ENCODE data around the gene GSTA2.

DNA sequence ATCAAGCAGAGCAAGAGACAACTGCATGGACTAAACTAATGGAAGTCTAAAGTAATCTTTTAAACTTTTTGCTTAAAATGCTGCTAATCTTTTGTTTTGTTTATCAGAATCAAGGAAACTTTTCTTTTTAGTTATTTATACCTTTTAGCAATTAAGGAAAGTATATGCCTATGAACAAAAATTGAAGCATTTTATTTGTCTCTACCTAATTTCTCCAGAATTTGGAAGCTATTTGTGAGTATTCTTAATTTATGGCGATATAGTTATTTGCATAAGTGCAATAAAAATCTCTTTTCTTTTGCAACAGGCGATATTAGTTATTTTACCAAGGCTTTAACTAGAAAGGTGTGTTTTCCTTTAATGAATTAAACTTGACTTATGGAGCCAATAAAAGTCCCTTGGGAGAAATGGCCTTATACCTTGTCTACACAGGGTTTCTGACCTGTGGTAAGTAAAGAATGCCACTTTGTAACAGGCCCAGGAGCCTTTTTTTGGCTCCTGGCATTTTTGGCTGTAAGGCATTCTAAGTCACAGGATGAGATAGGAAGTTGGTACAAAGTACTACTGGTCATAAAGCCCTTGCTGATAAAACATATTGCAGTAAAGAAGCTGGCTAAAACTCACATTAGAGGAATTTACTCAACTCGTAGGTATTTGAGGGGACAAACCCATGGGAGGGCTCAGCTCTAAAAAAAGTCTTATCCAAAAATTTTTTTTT is 55.2 kb downstream of the GSTA2 start:
- TF ChIP-seq, protein P1, sequence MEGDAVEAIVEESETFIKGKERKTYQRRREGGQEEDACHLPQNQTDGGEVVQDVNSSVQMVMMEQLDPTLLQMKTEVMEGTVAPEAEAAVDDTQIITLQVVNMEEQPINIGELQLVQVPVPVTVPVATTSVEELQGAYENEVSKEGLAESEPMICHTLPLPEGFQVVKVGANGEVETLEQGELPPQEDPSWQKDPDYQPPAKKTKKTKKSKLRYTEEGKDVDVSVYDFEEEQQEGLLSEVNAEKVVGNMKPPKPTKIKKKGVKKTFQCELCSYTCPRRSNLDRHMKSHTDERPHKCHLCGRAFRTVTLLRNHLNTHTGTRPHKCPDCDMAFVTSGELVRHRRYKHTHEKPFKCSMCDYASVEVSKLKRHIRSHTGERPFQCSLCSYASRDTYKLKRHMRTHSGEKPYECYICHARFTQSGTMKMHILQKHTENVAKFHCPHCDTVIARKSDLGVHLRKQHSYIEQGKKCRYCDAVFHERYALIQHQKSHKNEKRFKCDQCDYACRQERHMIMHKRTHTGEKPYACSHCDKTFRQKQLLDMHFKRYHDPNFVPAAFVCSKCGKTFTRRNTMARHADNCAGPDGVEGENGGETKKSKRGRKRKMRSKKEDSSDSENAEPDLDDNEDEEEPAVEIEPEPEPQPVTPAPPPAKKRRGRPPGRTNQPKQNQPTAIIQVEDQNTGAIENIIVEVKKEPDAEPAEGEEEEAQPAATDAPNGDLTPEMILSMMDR (IDR thresholded peaks at IDR 0.05), result no peak
- no peak for TF ChIP-seq POLR2AphosphoS5 (IDR thresholded peaks at IDR 0.05; ENCODE audit: low read depth, low read length)
- TF ChIP-seq, protein P2, sequence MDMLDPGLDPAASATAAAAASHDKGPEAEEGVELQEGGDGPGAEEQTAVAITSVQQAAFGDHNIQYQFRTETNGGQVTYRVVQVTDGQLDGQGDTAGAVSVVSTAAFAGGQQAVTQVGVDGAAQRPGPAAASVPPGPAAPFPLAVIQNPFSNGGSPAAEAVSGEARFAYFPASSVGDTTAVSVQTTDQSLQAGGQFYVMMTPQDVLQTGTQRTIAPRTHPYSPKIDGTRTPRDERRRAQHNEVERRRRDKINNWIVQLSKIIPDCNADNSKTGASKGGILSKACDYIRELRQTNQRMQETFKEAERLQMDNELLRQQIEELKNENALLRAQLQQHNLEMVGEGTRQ (IDR thresholded peaks at IDR 0.05; ENCODE audit: borderline replicate concordance, low read depth, low read length), result no peak
- TF ChIP-seq TAF1 (IDR thresholded peaks at IDR 0.05; ENCODE audit: borderline replicate concordance, low read depth, low read length), result no peak
- no peak for TF ChIP-seq YY1 (IDR thresholded peaks at IDR 0.05; ENCODE audit: low read depth)
- TF ChIP-seq, protein P3, sequence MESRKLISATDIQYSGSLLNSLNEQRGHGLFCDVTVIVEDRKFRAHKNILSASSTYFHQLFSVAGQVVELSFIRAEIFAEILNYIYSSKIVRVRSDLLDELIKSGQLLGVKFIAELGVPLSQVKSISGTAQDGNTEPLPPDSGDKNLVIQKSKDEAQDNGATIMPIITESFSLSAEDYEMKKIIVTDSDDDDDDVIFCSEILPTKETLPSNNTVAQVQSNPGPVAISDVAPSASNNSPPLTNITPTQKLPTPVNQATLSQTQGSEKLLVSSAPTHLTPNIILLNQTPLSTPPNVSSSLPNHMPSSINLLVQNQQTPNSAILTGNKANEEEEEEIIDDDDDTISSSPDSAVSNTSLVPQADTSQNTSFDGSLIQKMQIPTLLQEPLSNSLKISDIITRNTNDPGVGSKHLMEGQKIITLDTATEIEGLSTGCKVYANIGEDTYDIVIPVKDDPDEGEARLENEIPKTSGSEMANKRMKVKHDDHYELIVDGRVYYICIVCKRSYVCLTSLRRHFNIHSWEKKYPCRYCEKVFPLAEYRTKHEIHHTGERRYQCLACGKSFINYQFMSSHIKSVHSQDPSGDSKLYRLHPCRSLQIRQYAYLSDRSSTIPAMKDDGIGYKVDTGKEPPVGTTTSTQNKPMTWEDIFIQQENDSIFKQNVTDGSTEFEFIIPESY (IDR thresholded peaks at IDR 0.05; ENCODE audit: borderline replicate concordance, low read depth), result no peak
